Smooth muscle cell (in vitro differentiated cells): Measurements from ENCODE around the gene PUS10. TPM values are rescaled to one million over a fixed set of nuclear protein-coding genes. Genes with fewer than 3 reads are reported as not detected.

Experiments used
- DNase-seq: peaks from one replicate; lab custom pipeline; 2025; ENCODE audit not compliant: unreplicated experiment; lab: John Stamatoyannopoulos, UW
- H2AFZ ChIP-seq: fragments of 200-600 bp; sonication (generic); 2 replicates; pipeline ENCODE4 v1.6.0; 2016; ENCODE audit warnings: antibody characterized with exemption, low read depth, mild to moderate bottlenecking
- H3F3A ChIP-seq: fragments of 200-600 bp; sonication (generic); 2 replicates; pipeline ENCODE4 v1.6.0; 2017; ENCODE audit warnings: antibody characterized with exemption, low read depth
- H3K27ac ChIP-seq: fragments of 200-600 bp; sonication (generic); 2 replicates; pipeline ENCODE4 v1.5.1; 2016; ENCODE audit warnings: low read depth, mild to moderate bottlenecking
- H3K27me3 ChIP-seq: fragments of 200-600 bp; sonication (generic); 2 replicates; pipeline ENCODE4 v1.6.1; 2016; ENCODE audit warnings: low read depth, mild to moderate bottlenecking
- H3K36me3 ChIP-seq: fragments of 200-600 bp; sonication (generic); 2 replicates; pipeline ENCODE4 v1.5.1; 2016; ENCODE audit warnings: low read depth
- H3K4me1 ChIP-seq: fragments of 200-600 bp; sonication (generic); 2 replicates; pipeline ENCODE4 v1.5.1; 2016; ENCODE audit warnings: low read depth
- H3K4me2 ChIP-seq: fragments of 200-600 bp; sonication (generic); 2 replicates; pipeline ENCODE4 v1.6.0; 2016; ENCODE audit warnings: mild to moderate bottlenecking
- H3K4me3 ChIP-seq: fragments of 200-600 bp; sonication (generic); 2 replicates; pipeline ENCODE4 v1.5.1; 2016; ENCODE audit warnings: mild to moderate bottlenecking
- H3K79me2 ChIP-seq: fragments of 200-600 bp; sonication (generic); 2 replicates; pipeline ENCODE4 v1.6.0; 2016; ENCODE audit warnings: low read depth, mild to moderate bottlenecking
- H3K9ac ChIP-seq: fragments of 200-600 bp; sonication (generic); 2 replicates; pipeline ENCODE4 v1.6.0; 2016; ENCODE audit warnings: low read depth
- H3K9me3 ChIP-seq: fragments of 200-600 bp; sonication (generic); replicated peaks from 2 replicates; pipeline ENCODE4 v1.5.1; 2016; ENCODE audit warnings: low read depth
- H4K20me1 ChIP-seq: fragments of 200-600 bp; sonication (generic); 2 replicates; pipeline ENCODE4 v1.6.0; 2016; ENCODE audit warnings: low read depth
- CTCF ChIP-seq: fragments of 200-600 bp; sonication (generic); IDR thresholded peaks from 2 replicates; pipeline ENCODE4 v1.5.1; 2017; ENCODE audit warnings: borderline replicate concordance, mild to moderate bottlenecking, antibody characterized with exemption; ENCODE audit not compliant: insufficient read depth, poor library complexity, severe bottlenecking
- WGBS: methylation state at CpG from one replicate; pipeline ENCODE4 v1.1.7; 2016; ENCODE audit warnings: low lambda C conversion rate; 5-methylcytosine and 5-hydroxymethylcytosine counted together
- polyA plus RNA-seq: library from polyadenylated mRNA; unstranded; fragments of >200 nt; fragmentation: Nextera tagmentation; extraction: Ambion mirVana; gene quantifications from 2 replicates; pipeline ENCODE4 v1.2.1, GENCODE V29; 2016
- total RNA-seq: library from RNA; depleted of rRNA; stranded (reverse); fragments of >200 nt; gene quantifications from 2 replicates; pipeline ENCODE4 v1.2.3, GENCODE V29; 2014

PUS10 gene
- total and polyA plus RNA-seq, 2 experiments from 2014 or later = 3.3 to 6.3 TPM

- Histone ChIP-seq H3K36me3 (no peaks in the 10 kb centered on the region), H3K4me3 (no peak overlapping the region), H4K20me1 (no peaks in the 10 kb centered on the region), H3K9ac (no peak overlapping the region), H3K27ac (no peak overlapping the region), H3K9me3 (no peaks in the 10 kb centered on the region), H3K4me2 (no peak overlapping the region), H3K79me2 (no peaks in the 10 kb centered on the region), H3F3A (no peaks in the 10 kb centered on the region), H2AFZ (no peak overlapping the region), H3K27me3 (no peaks in the 10 kb centered on the region), H3K4me1 (no peaks in the 10 kb centered on the region)
- no peak for TF ChIP-seq CTCF
- WGBS = 92% methylated on average over 1 of the region's 1 CpG
- no peak for DNase-seq
Observed at GRCh38 chr2:60966507-60967405, 51.3 kb downstream of the PUS10 start.

- H3K27me3 ChIP-seq = no peaks in the 10 kb centered on the region
- no peak overlapping the region for H3K4me2 ChIP-seq
- no peaks in the 10 kb centered on the region for H4K20me1 ChIP-seq
- no peak overlapping the region for H3K4me3 ChIP-seq
- H3K79me2 ChIP-seq = no peaks in the 10 kb centered on the region
- no peaks in the 10 kb centered on the region for H3K9me3 ChIP-seq
- H3K36me3 ChIP-seq = no peaks in the 10 kb centered on the region
- H3K9ac ChIP-seq = no peak overlapping the region
- no peak for DNase-seq
- no peaks in the 10 kb centered on the region for H3F3A ChIP-seq
- H3K4me1 ChIP-seq = no peaks in the 10 kb centered on the region
- no peak for TF ChIP-seq CTCF
- no peak overlapping the region for H2AFZ ChIP-seq
- no peak overlapping the region for H3K27ac ChIP-seq
Observed at GRCh38 chr2:60965499-60965785, 52.6 kb downstream of the PUS10 start.

DNA sequence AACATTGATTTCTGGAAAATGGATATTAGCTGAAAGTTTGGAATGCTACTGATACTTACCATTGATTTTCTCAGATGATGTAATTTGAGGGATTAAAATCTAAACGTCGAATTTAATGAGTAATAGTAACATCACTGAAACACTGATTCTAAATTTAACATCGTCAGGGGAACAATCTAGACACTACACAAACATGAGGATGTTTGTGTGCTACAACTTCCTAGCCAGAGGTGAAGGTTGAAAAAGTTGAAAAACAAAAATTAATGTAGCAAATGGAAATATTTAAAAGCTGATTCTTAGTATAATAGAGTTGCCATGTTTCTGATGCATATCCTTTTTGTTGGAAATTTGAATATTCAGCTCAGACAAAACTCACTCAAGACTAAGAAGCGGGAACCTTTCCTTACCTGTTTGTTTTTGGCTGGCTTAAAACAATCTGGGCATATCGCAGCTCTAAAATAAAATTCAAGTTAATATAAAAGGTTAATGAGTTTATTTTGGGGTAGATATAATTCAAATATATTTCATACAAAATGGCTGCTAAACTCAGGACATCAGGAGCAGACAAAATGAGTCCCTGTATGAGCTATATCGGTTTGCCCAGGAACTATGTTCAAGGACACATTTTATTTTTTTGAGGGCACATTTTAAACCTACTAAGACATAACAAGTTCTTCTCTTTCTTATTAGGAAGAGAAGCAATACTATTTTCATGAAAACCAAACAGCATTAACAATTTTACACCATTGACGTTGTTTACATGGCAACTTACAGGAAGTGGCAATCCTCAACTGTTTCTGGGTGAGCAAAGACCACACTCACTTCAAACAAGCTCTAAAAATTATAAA lies 53.2 kb downstream of the PUS10 start:
- Histone ChIP-seq H3K27ac (no peak overlapping the region), H3K4me1 (no peaks in the 10 kb centered on the region), H4K20me1 (no peaks in the 10 kb centered on the region), H2AFZ (no peak overlapping the region), H3K27me3 (no peaks in the 10 kb centered on the region), H3K4me3 (no peak overlapping the region), H3K36me3 (no peaks in the 10 kb centered on the region), H3K79me2 (no peaks in the 10 kb centered on the region), H3K9ac (no peak overlapping the region), H3K9me3 (no peaks in the 10 kb centered on the region), H3K4me2 (no peak overlapping the region), H3F3A (no peaks in the 10 kb centered on the region)
- TF ChIP-seq CTCF = no peak
- WGBS = 88% methylated on average over 7 of the region's 7 CpGs
- no peak for DNase-seq

- H3K4me2 ChIP-seq = no peak overlapping the region
- H4K20me1 ChIP-seq = no peaks in the 10 kb centered on the region
- H3K27ac ChIP-seq = no peak overlapping the region
- DNase-seq = no peak
- no peaks in the 10 kb centered on the region for H3K79me2 ChIP-seq
- H3K4me3 ChIP-seq = no peak overlapping the region
- H3F3A ChIP-seq = no peaks in the 10 kb centered on the region
- H3K4me1 ChIP-seq = no peaks in the 10 kb centered on the region
- no peak overlapping the region for H3K9ac ChIP-seq
- H3K36me3 ChIP-seq = no peaks in the 10 kb centered on the region
- no peak for TF ChIP-seq CTCF
- H3K9me3 ChIP-seq = no peaks in the 10 kb centered on the region
- no peak overlapping the region for H2AFZ ChIP-seq
- no peaks in the 10 kb centered on the region for H3K27me3 ChIP-seq
Observed at GRCh38 chr2:60963190-60963589, 54.9 kb downstream of the PUS10 start.
